Liver (tissue), 9 donors: ENCODE data around the gene MIB1. TPM values are rescaled to one million over a fixed set of nuclear protein-coding genes. Genes with fewer than 3 reads are reported as not detected.

Source experiments
- DNase-seq: peaks from one replicate; pipeline ENCODE4 v3.0.0-alpha.2; 2017; ENCODE audit warnings: low spot score
- H3K27ac ChIP-seq, 2 donors: one replicate each; pipeline ENCODE4 v1.7.0; 2013; ENCODE audit warnings: inconsistent platforms in 2 of 2, low read length in 2 of 2, control low read depth in 1 of 2, low read depth in 1 of 2, mild to moderate bottlenecking in 1 of 2
- H3K27me3 ChIP-seq, 4 donors: one replicate each; pipeline versions ENCODE4 v1.6.1 to v1.7.0; 2013; ENCODE audit warnings: low read length in 3 of 4, inconsistent platforms in 1 of 4, mild to moderate bottlenecking in 1 of 4, moderate library complexity in 1 of 4; ENCODE audit not compliant: control insufficient read depth in 4 of 4, insufficient read depth in 4 of 4
- H3K36me3 ChIP-seq, 4 donors: one replicate each; pipeline versions ENCODE4 v1.6.1 to v1.7.0; 2013; ENCODE audit warnings: low read length in 3 of 4, mild to moderate bottlenecking in 3 of 4, low read depth in 1 of 4, moderate library complexity in 1 of 4; ENCODE audit not compliant: control insufficient read depth in 4 of 4, insufficient read depth in 3 of 4
- H3K4me1 ChIP-seq, 4 donors: one replicate each; pipeline versions ENCODE4 v1.6.1 to v1.7.0; 2013; ENCODE audit warnings: low read length in 3 of 4, mild to moderate bottlenecking in 3 of 4, moderate library complexity in 1 of 4; ENCODE audit not compliant: control insufficient read depth in 4 of 4, insufficient read depth in 4 of 4
- H3K4me3 ChIP-seq, 3 donors: one replicate each; pipeline versions ENCODE4 v1.6.1 to v1.7.0; 2013; ENCODE audit warnings: low read length in 3 of 3, control low read depth in 1 of 3, low read depth in 1 of 3, mild to moderate bottlenecking in 1 of 3
- H3K9ac ChIP-seq, 2 donors: one replicate each; pipeline ENCODE4 v1.7.0; 2013; ENCODE audit warnings: low read length in 2 of 2, mild to moderate bottlenecking in 2 of 2, moderate library complexity in 2 of 2, control low read depth in 1 of 2, low read depth in 1 of 2
- H3K9me3 ChIP-seq, 4 donors: one replicate each; pipeline versions ENCODE4 v1.6.1 to v1.7.0; 2013; ENCODE audit warnings: low read length in 3 of 4; ENCODE audit not compliant: control insufficient read depth in 4 of 4
- ATF3 ChIP-seq: IDR thresholded peaks from 2 replicates; pipeline ENCODE4 v1.6.1; 2016; ENCODE audit warnings: antibody characterized with exemption
- EGR1 ChIP-seq, 2 donors: IDR thresholded peaks; 2 replicates each; pipeline ENCODE4 v1.6.1; 2016 to 2018; ENCODE audit warnings: antibody characterized with exemption in 2 of 2, low read depth in 2 of 2
- FOXA1 ChIP-seq: IDR thresholded peaks from 2 replicates; pipeline ENCODE4 v1.6.1; 2016; ENCODE audit warnings: antibody characterized with exemption
- GABPA ChIP-seq, 2 donors: IDR thresholded peaks in 1 of 2; conservative IDR thresholded peaks in 1 of 2; 2 replicates each; pipeline ENCODE4 v1.6.1; 2016; ENCODE audit warnings: antibody characterized with exemption in 2 of 2, mild to moderate bottlenecking in 1 of 2, moderate library complexity in 1 of 2
- HNF4A ChIP-seq, 2 donors: conservative IDR thresholded peaks; 2 replicates each; pipeline ENCODE4 v1.6.1; 2016; ENCODE audit warnings: antibody characterized with exemption in 2 of 2, mild to moderate bottlenecking in 2 of 2
- HNF4G ChIP-seq: IDR thresholded peaks from 2 replicates; pipeline ENCODE4 v1.6.1; 2016; ENCODE audit warnings: antibody characterized with exemption
- JUND ChIP-seq, 2 donors: IDR thresholded peaks; 2 replicates each; pipeline ENCODE4 v1.6.1; 2016; ENCODE audit warnings: antibody characterized with exemption in 2 of 2
- MAX ChIP-seq: IDR thresholded peaks from 2 replicates; pipeline ENCODE4 v1.6.1; 2016; ENCODE audit warnings: antibody characterized with exemption
- NR2F2 ChIP-seq: IDR thresholded peaks from 2 replicates; pipeline ENCODE4 v1.6.1; 2016; ENCODE audit warnings: antibody characterized with exemption
- RAD21 ChIP-seq, 2 donors: IDR thresholded peaks; 2 replicates each; pipeline ENCODE4 v1.6.1; 2016; ENCODE audit warnings: antibody characterized with exemption in 2 of 2, mild to moderate bottlenecking in 2 of 2
- REST ChIP-seq: IDR thresholded peaks from 2 replicates; pipeline ENCODE4 v1.6.1; 2016; ENCODE audit warnings: antibody characterized with exemption, mild to moderate bottlenecking
- SP1 ChIP-seq: IDR thresholded peaks from 2 replicates; pipeline ENCODE4 v1.6.1; 2018; ENCODE audit warnings: antibody characterized with exemption, mild to moderate bottlenecking
- YY1 ChIP-seq: IDR thresholded peaks from 2 replicates; pipeline ENCODE4 v1.6.1; 2016; ENCODE audit warnings: antibody characterized with exemption, mild to moderate bottlenecking
- WGBS: extraction: QIAGEN DNeasy Blood & Tissue Kit; methylation state at CpG from one replicate; pipeline ENCODE4 v1.1.7; 2013; 5-methylcytosine and 5-hydroxymethylcytosine counted together
- polyA plus RNA-seq, 2 donors: library from polyadenylated mRNA; stranded (reverse) in 1 of 2; unstranded in 1 of 2; fragments of 200-250 nt in 1 of 2; fragments of >200 nt in 1 of 2; fragmentation: Nextera tagmentation in 1 of 2; extraction: Ambion mirVana in 1 of 2; gene quantifications; one replicate each; pipeline versions ENCODE4 v1.2.1 to v1.2.3, GENCODE V29; 2013 to 2015
- total RNA-seq, 2 donors: library from RNA; depleted of rRNA; stranded (reverse); fragments of >200 nt; gene quantifications; one replicate each; pipeline ENCODE4 v1.2.3, GENCODE V29; 2014
- donor health status: healthy.
- donor health status: healthy.
- donor health status: healthy.
- donor health status: healthy.
- donor health status: healthy.

The MIB1 gene
- total and polyA plus RNA-seq, 4 donors = 2.7 to 29.6 (median 14.9) TPM

- 94% methylated on average over 2 of the region's 2 CpGs for WGBS
- TF ChIP-seq HNF4G (no peak), FOXA1 (no peak)
Observed at GRCh38 chr18:21722687-21723086, 17.9 kb upstream of the MIB1 start.

GRCh38 chr18:21725201-21725600 is 15.4 kb upstream of the MIB1 start:
- WGBS = 88% methylated on average over 4 of the region's 4 CpGs
- H3K9me3 ChIP-seq = no peaks in the 10 kb centered on the region
- no peaks in the 10 kb centered on the region for H3K36me3 ChIP-seq
- no peaks in the 10 kb centered on the region for H3K27me3 ChIP-seq
- no peak overlapping the region for H3K4me3 ChIP-seq
- DNase-seq = no peak
- no peak overlapping the region for H3K9ac ChIP-seq
- no peak overlapping the region for H3K27ac ChIP-seq
- TF ChIP-seq EGR1 (IDR thresholded peaks at IDR 0.05; ENCODE audit: low read depth in 2 of 2) (no peak), YY1 (no peak), FOXA1 (no peak), RAD21 (IDR thresholded peaks at IDR 0.05) (no peak), JUND (IDR thresholded peaks at IDR 0.05) (no peak), REST (no peak), HNF4G (no peak), ATF3 (no peak)
- H3K4me1 ChIP-seq = no peaks in the 10 kb centered on the region

More at GRCh38 chr18:21722687-21723086, 17.9 kb upstream of the MIB1 start:
- no peak overlapping the region for H3K4me3 ChIP-seq
- no peaks in the 10 kb centered on the region for H3K36me3 ChIP-seq
- no peaks in the 10 kb centered on the region for H3K9me3 ChIP-seq
- no peak overlapping the region for H3K27ac ChIP-seq
- H3K9ac ChIP-seq = no peak overlapping the region
- H3K27me3 ChIP-seq = no peaks in the 10 kb centered on the region
- DNase-seq = no peak
- H3K4me1 ChIP-seq = no peaks in the 10 kb centered on the region

- WGBS = 73% methylated on average over 2 of the region's 2 CpGs
- TF ChIP-seq YY1 = no peak
- TF ChIP-seq HNF4A (conservative IDR thresholded peaks at IDR 0.05) = peak in 1 of 2 donors; percentile 53
- Histone ChIP-seq H3K9me3 (no peaks in the 10 kb centered on the region), H3K9ac (no peak overlapping the region), H3K4me3 (no peak overlapping the region), H3K36me3 (no peaks in the 10 kb centered on the region), H3K27me3 (no peaks in the 10 kb centered on the region), H3K27ac (no peak overlapping the region), H3K4me1 (no peaks in the 10 kb centered on the region)
- no peak for DNase-seq
Observed at GRCh38 chr18:21727702-21728101, 12.9 kb upstream of the MIB1 start.

GRCh38 chr18:21733011-21733410 is 7.6 kb upstream of the MIB1 start:
- DNase-seq = no peak
- no peaks in the 10 kb centered on the region for H3K9me3 ChIP-seq
- no peaks in the 10 kb centered on the region for H3K4me1 ChIP-seq
- H3K4me3 ChIP-seq = no peak overlapping the region
- H3K27ac ChIP-seq = no peak overlapping the region
- no peak overlapping the region for H3K9ac ChIP-seq
- no peaks in the 10 kb centered on the region for H3K36me3 ChIP-seq
- no peaks in the 10 kb centered on the region for H3K27me3 ChIP-seq
- TF ChIP-seq HNF4G (no peak), MAX (no peak), GABPA (IDR thresholded peaks at IDR 0.05 in 1 of 2, conservative IDR thresholded peaks at IDR 0.05 in 1 of 2) (no peak), HNF4A (conservative IDR thresholded peaks at IDR 0.05) (no peak), NR2F2 (no peak), SP1 (no peak), FOXA1 (no peak)
- 97% methylated on average over 5 of the region's 5 CpGs for WGBS
